ENCODE results near the gene GABRB2.
"Not testable (repeated sequence)": the region's sequence is repeated elsewhere in the genome, so short reads cannot be mapped to it uniquely, and the experiment has no call there.

Gene GABRB2

GRCh38 chr5:161530700-161531099, 15.8 kb downstream of the GABRB2 start:
- H3K36me3 Mint-ChIP-seq, result no peaks in the 10 kb centered on the region
- no peaks in the 10 kb centered on the region for H3K4me1 Mint-ChIP-seq
- H3K4me3 Mint-ChIP-seq, result no peak overlapping the region
- H3K9me3 Mint-ChIP-seq, result no peaks in the 10 kb centered on the region
- no peaks in the 10 kb centered on the region for H3K27me3 Mint-ChIP-seq
- no peak for ATAC-seq
- no peak overlapping the region for H3K27ac Mint-ChIP-seq

- Mint-ChIP-seq H3K27ac (no peak overlapping the region), H3K36me3 (no peaks in the 10 kb centered on the region), H3K4me1 (no peaks in the 10 kb centered on the region), H3K9me3 (peaks cover 8% of the 10 kb centered on the region), H3K4me3 (no peak overlapping the region), H3K27me3 (no peaks in the 10 kb centered on the region)
- no peak for ATAC-seq
Measured at GRCh38 chr5:161513942-161514341, 32.6 kb downstream of the GABRB2 start.

GRCh38 chr5:161507591-161507990, 38.9 kb downstream of the GABRB2 start:
- H3K4me1 Mint-ChIP-seq, result no peaks in the 10 kb centered on the region
- H3K27me3 Mint-ChIP-seq, result no peaks in the 10 kb centered on the region
- no peaks in the 10 kb centered on the region for H3K36me3 Mint-ChIP-seq
- no peak overlapping the region for H3K4me3 Mint-ChIP-seq
- H3K27ac Mint-ChIP-seq, result no peak overlapping the region
- ATAC-seq, result no peak
- H3K9me3 Mint-ChIP-seq, result peaks cover 3% of the 10 kb centered on the region

GRCh38 chr5:161505160-161505559, 41.4 kb downstream of the GABRB2 start:
- not testable (repeated sequence) for H3K9me3 Mint-ChIP-seq, H3K27ac Mint-ChIP-seq, H3K36me3 Mint-ChIP-seq, ATAC-seq, H3K4me3 Mint-ChIP-seq, H3K4me1 Mint-ChIP-seq, H3K27me3 Mint-ChIP-seq

- no peaks in the 10 kb centered on the region for H3K4me1 Mint-ChIP-seq
- ATAC-seq, result no peak
- H3K4me3 Mint-ChIP-seq, result no peak overlapping the region
- H3K27ac Mint-ChIP-seq, result no peak overlapping the region
- peaks cover 7% of the 10 kb centered on the region for H3K9me3 Mint-ChIP-seq
- no peaks in the 10 kb centered on the region for H3K27me3 Mint-ChIP-seq
- H3K36me3 Mint-ChIP-seq, result no peaks in the 10 kb centered on the region
Measured at GRCh38 chr5:161498531-161498930, 48.0 kb downstream of the GABRB2 start.

- H3K4me3 Mint-ChIP-seq, result no peak overlapping the region
- H3K4me1 Mint-ChIP-seq, result no peaks in the 10 kb centered on the region
- no peaks in the 10 kb centered on the region for H3K27me3 Mint-ChIP-seq
- peaks cover 3% of the 10 kb centered on the region for H3K9me3 Mint-ChIP-seq
- no peaks in the 10 kb centered on the region for H3K36me3 Mint-ChIP-seq
- H3K27ac Mint-ChIP-seq, result no peak overlapping the region
- ATAC-seq, result no peak
Measured at GRCh38 chr5:161483721-161484120, 62.8 kb downstream of the GABRB2 start.

- Mint-ChIP-seq H3K4me3 (no peak overlapping the region), H3K36me3 (no peaks in the 10 kb centered on the region), H3K9me3 (peaks cover 3% of the 10 kb centered on the region), H3K4me1 (no peaks in the 10 kb centered on the region), H3K27ac (no peak overlapping the region), H3K27me3 (no peaks in the 10 kb centered on the region)
- no peak for ATAC-seq
Measured at GRCh38 chr5:161481922-161482321, 64.6 kb downstream of the GABRB2 start.

- ATAC-seq, result no peak
- no peaks in the 10 kb centered on the region for H3K27me3 Mint-ChIP-seq
- no peaks in the 10 kb centered on the region for H3K36me3 Mint-ChIP-seq
- no peak overlapping the region for H3K27ac Mint-ChIP-seq
- no peaks in the 10 kb centered on the region for H3K4me1 Mint-ChIP-seq
- H3K4me3 Mint-ChIP-seq, result no peak overlapping the region
- H3K9me3 Mint-ChIP-seq, result peaks cover 5% of the 10 kb centered on the region
Measured at GRCh38 chr5:161471211-161471950, 75.1 kb downstream of the GABRB2 start.

GRCh38 chr5:161467703-161468102, 78.8 kb downstream of the GABRB2 start:
- Mint-ChIP-seq H3K4me3 (no peak overlapping the region), H3K9me3 (peaks cover 3% of the 10 kb centered on the region), H3K36me3 (no peaks in the 10 kb centered on the region), H3K27me3 (no peaks in the 10 kb centered on the region), H3K4me1 (no peaks in the 10 kb centered on the region), H3K27ac (no peak overlapping the region)
- ATAC-seq, result no peak

GRCh38 chr5:161460741-161461140, 85.8 kb downstream of the GABRB2 start:
- Mint-ChIP-seq H3K36me3 (no peaks in the 10 kb centered on the region), H3K27ac (no peak overlapping the region), H3K4me3 (no peak overlapping the region), H3K9me3 (no peaks in the 10 kb centered on the region), H3K27me3 (no peaks in the 10 kb centered on the region), H3K4me1 (no peaks in the 10 kb centered on the region)
- ATAC-seq, result no peak

- H3K27me3 Mint-ChIP-seq, result no peaks in the 10 kb centered on the region
- no peaks in the 10 kb centered on the region for H3K4me1 Mint-ChIP-seq
- no peaks in the 10 kb centered on the region for H3K36me3 Mint-ChIP-seq
- H3K4me3 Mint-ChIP-seq, result no peak overlapping the region
- no peak for ATAC-seq
- H3K9me3 Mint-ChIP-seq, result no peaks in the 10 kb centered on the region
- H3K27ac Mint-ChIP-seq, result no peak overlapping the region
Measured at GRCh38 chr5:161446655-161447054, 99.9 kb downstream of the GABRB2 start.

GRCh38 chr5:161442471-161442870, 104.1 kb downstream of the GABRB2 start:
- peaks cover 4% of the 10 kb centered on the region for H3K9me3 Mint-ChIP-seq
- no peaks in the 10 kb centered on the region for H3K36me3 Mint-ChIP-seq
- ATAC-seq, result no peak
- H3K27me3 Mint-ChIP-seq, result no peaks in the 10 kb centered on the region
- no peaks in the 10 kb centered on the region for H3K4me1 Mint-ChIP-seq
- H3K4me3 Mint-ChIP-seq, result no peak overlapping the region
- H3K27ac Mint-ChIP-seq, result no peak overlapping the region

GRCh38 chr5:161432798-161433197, 113.7 kb downstream of the GABRB2 start:
- Mint-ChIP-seq H3K9me3 (no peaks in the 10 kb centered on the region), H3K36me3 (no peaks in the 10 kb centered on the region), H3K27me3 (no peaks in the 10 kb centered on the region), H3K4me3 (no peak overlapping the region), H3K4me1 (no peaks in the 10 kb centered on the region), H3K27ac (no peak overlapping the region)
- no peak for ATAC-seq

GRCh38 chr5:161431963-161432362, 114.6 kb downstream of the GABRB2 start:
- no peak overlapping the region for H3K27ac Mint-ChIP-seq
- H3K4me1 Mint-ChIP-seq, result no peaks in the 10 kb centered on the region
- ATAC-seq, result no peak
- H3K4me3 Mint-ChIP-seq, result no peak overlapping the region
- no peaks in the 10 kb centered on the region for H3K36me3 Mint-ChIP-seq
- H3K9me3 Mint-ChIP-seq, result no peaks in the 10 kb centered on the region
- no peaks in the 10 kb centered on the region for H3K27me3 Mint-ChIP-seq

GRCh38 chr5:161421067-161421466, 125.5 kb downstream of the GABRB2 start:
- H3K27ac Mint-ChIP-seq, result no peak overlapping the region
- no peaks in the 10 kb centered on the region for H3K4me1 Mint-ChIP-seq
- H3K9me3 Mint-ChIP-seq, result peaks cover 3% of the 10 kb centered on the region
- H3K27me3 Mint-ChIP-seq, result no peaks in the 10 kb centered on the region
- no peak overlapping the region for H3K4me3 Mint-ChIP-seq
- no peaks in the 10 kb centered on the region for H3K36me3 Mint-ChIP-seq
- ATAC-seq, result no peak

GRCh38 chr5:161420521-161420920, 126.0 kb downstream of the GABRB2 start:
- H3K4me1 Mint-ChIP-seq, result no peaks in the 10 kb centered on the region
- no peak overlapping the region for H3K4me3 Mint-ChIP-seq
- H3K27me3 Mint-ChIP-seq, result no peaks in the 10 kb centered on the region
- no peaks in the 10 kb centered on the region for H3K36me3 Mint-ChIP-seq
- H3K9me3 Mint-ChIP-seq, result peaks cover 3% of the 10 kb centered on the region
- H3K27ac Mint-ChIP-seq, result no peak overlapping the region
- no peak for ATAC-seq

- no peak overlapping the region for H3K4me3 Mint-ChIP-seq
- no peaks in the 10 kb centered on the region for H3K36me3 Mint-ChIP-seq
- ATAC-seq, result no peak
- H3K9me3 Mint-ChIP-seq, result no peaks in the 10 kb centered on the region
- no peak overlapping the region for H3K27ac Mint-ChIP-seq
- H3K27me3 Mint-ChIP-seq, result no peaks in the 10 kb centered on the region
- no peaks in the 10 kb centered on the region for H3K4me1 Mint-ChIP-seq
Measured at GRCh38 chr5:161414896-161415295, 131.6 kb downstream of the GABRB2 start.

All from stimulated activated memory B cell treated with anti-CD40 and anti-IgM and Interleukin-4, amounts not matched to agents 10 μg/mL and 1 μg/mL and 100 μg/mL, for 72 hours (primary cell).